Neuronal stem cell (in vitro differentiated cells): ENCODE data around the gene TRPM3.
"Not testable (repeated sequence)": the region's sequence is repeated elsewhere in the genome, so short reads cannot be mapped to it uniquely, and the experiment has no call there.

Source experiments
- DNase-seq: peaks from one replicate; pipeline ENCODE4 v3.0.0-alpha.2; 2013; ENCODE audit warnings: low spot score
- H2AFZ ChIP-seq: one replicate; pipeline ENCODE4 v1.6.1; 2013; ENCODE audit warnings: mild to moderate bottlenecking, low read length, inconsistent platforms
- H2AK5ac ChIP-seq: 2 replicates; pipeline ENCODE4 v1.6.1; 2013; ENCODE audit warnings: low read depth, mild to moderate bottlenecking, inconsistent platforms, low read length, moderate library complexity, mixed read lengths
- H2BK120ac ChIP-seq: 2 replicates; pipeline ENCODE4 v1.6.1; 2013; ENCODE audit warnings: low read depth, mild to moderate bottlenecking, inconsistent platforms, low read length, moderate library complexity, mixed read lengths
- H2BK12ac ChIP-seq: one replicate; pipeline ENCODE4 v1.6.1; 2013; ENCODE audit warnings: low read length, inconsistent platforms
- H2BK15ac ChIP-seq: 2 replicates; pipeline ENCODE4 v1.6.1; 2013; ENCODE audit warnings: mild to moderate bottlenecking, low read length, inconsistent platforms, mixed read lengths
- H2BK5ac ChIP-seq: one replicate; pipeline ENCODE4 v1.6.1; 2013; ENCODE audit warnings: inconsistent platforms, mild to moderate bottlenecking, low read length, moderate library complexity
- H3K14ac ChIP-seq: one replicate; pipeline ENCODE4 v1.6.1; 2013; ENCODE audit warnings: low read length, inconsistent platforms
- H3K18ac ChIP-seq: 2 replicates; pipeline ENCODE4 v1.6.1; 2013; ENCODE audit warnings: low read length, inconsistent platforms
- H3K23ac ChIP-seq: 2 replicates; pipeline ENCODE4 v1.6.1; 2013; ENCODE audit warnings: low read depth, mild to moderate bottlenecking, mixed read lengths, low read length, inconsistent platforms; ENCODE audit not compliant: poor library complexity
- H3K27ac ChIP-seq: replicated peaks from 3 replicates; pipeline ENCODE4 v1.5.1; 2013; ENCODE audit warnings: low read length, inconsistent platforms
- H3K27me3 ChIP-seq, 3 experiments: 2 replicates each; pipeline ENCODE4 v1.6.1; 2013; ENCODE audit warnings: low read length in 3 of 3, mild to moderate bottlenecking in 2 of 3, inconsistent platforms in 1 of 3, low read depth in 1 of 3, mixed read lengths in 1 of 3, moderate library complexity in 1 of 3; ENCODE audit not compliant: control insufficient read depth in 3 of 3, insufficient read depth in 3 of 3
- H3K36me3 ChIP-seq, 2 donors: replicated peaks in 1 of 2; 2 replicates each; pipeline ENCODE4 v1.6.1; 2013; ENCODE audit warnings: low read length in 2 of 2; ENCODE audit not compliant: control insufficient read depth in 2 of 2, insufficient read depth in 2 of 2
- H3K4ac ChIP-seq: 2 replicates; pipeline ENCODE4 v1.6.1; 2013; ENCODE audit warnings: inconsistent platforms, mild to moderate bottlenecking, low read length, moderate library complexity
- H3K4me1 ChIP-seq, 2 donors: 1 replicate in 1 of 2; 2 replicates in 1 of 2; pipeline ENCODE4 v1.6.1; 2013; ENCODE audit warnings: low read length in 2 of 2, low read depth in 1 of 2; ENCODE audit not compliant: control insufficient read depth in 2 of 2, insufficient read depth in 1 of 2
- H3K4me2 ChIP-seq: one replicate; pipeline ENCODE4 v1.6.1; 2013; ENCODE audit warnings: mild to moderate bottlenecking, low read length, inconsistent platforms; ENCODE audit not compliant: insufficient read depth, poor library complexity, severe bottlenecking
- H3K4me3 ChIP-seq, 2 donors: 2 replicates each; pipeline ENCODE4 v1.5.1; 2013; ENCODE audit warnings: low read length in 2 of 2, mild to moderate bottlenecking in 2 of 2, inconsistent platforms in 1 of 2, moderate library complexity in 1 of 2
- H3K79me1 ChIP-seq: one replicate; pipeline ENCODE4 v1.6.1; 2013; ENCODE audit warnings: low read depth, mild to moderate bottlenecking, inconsistent platforms, low read length, moderate library complexity
- H3K9ac ChIP-seq: one replicate; pipeline ENCODE4 v1.6.1; 2013; ENCODE audit warnings: mild to moderate bottlenecking, low read depth, low read length, inconsistent platforms; ENCODE audit not compliant: poor library complexity
- H3K9me3 ChIP-seq, 2 donors: replicated peaks in 1 of 2; 2 replicates each; pipeline versions ENCODE3 to v1.6.1; 2013; ENCODE audit warnings: low read length in 2 of 2, mild to moderate bottlenecking in 2 of 2, inconsistent platforms in 1 of 2, low read depth in 1 of 2, mixed read lengths in 1 of 2, moderate library complexity in 1 of 2; ENCODE audit not compliant: control insufficient read depth in 2 of 2, insufficient read depth in 1 of 2
- H4K8ac ChIP-seq: one replicate; pipeline ENCODE4 v1.6.1; 2013; ENCODE audit warnings: low read depth, mild to moderate bottlenecking, inconsistent platforms, low read length, moderate library complexity
- H4K91ac ChIP-seq: one replicate; pipeline ENCODE4 v1.6.1; 2013; ENCODE audit warnings: low read length, low read depth, mild to moderate bottlenecking, inconsistent platforms; ENCODE audit not compliant: poor library complexity
- WGBS, 2 donors: extraction: QIAGEN DNeasy Blood & Tissue Kit; methylation state at CpG; one replicate each; pipeline ENCODE4 v1.1.7; 2013; ENCODE audit warnings: missing lambda C conversion rate in 2 of 2, mixed read lengths in 1 of 2; ENCODE audit not compliant: insufficient read length in 2 of 2, insufficient replicate concordance in 1 of 2; ENCODE audit errors: extremely low coverage in 2 of 2; 5-methylcytosine and 5-hydroxymethylcytosine counted together

TRPM3 gene

GRCh38 chr9:70656281-70656680, 465.1 kb downstream of the TRPM3 start:
- H3K79me1 ChIP-seq: no peaks in the 10 kb centered on the region
- no peak overlapping the region for H3K4me2 ChIP-seq
- H2BK5ac ChIP-seq: no peak overlapping the region
- no peak overlapping the region for H2BK15ac ChIP-seq
- no peak overlapping the region for H3K27ac ChIP-seq
- peaks cover 8 to 32% of the 10 kb centered on the region in 2 donors for H3K9me3 ChIP-seq
- no peak overlapping the region for H3K4ac ChIP-seq
- H3K36me3 ChIP-seq: no peaks in the 10 kb centered on the region
- H4K8ac ChIP-seq: no peak overlapping the region
- DNase-seq: no peak
- H3K4me1 ChIP-seq: no peaks in the 10 kb centered on the region
- H3K9ac ChIP-seq: no peak overlapping the region
- H3K23ac ChIP-seq: no peak overlapping the region
- no peak overlapping the region for H3K4me3 ChIP-seq
- no peak overlapping the region for H2BK12ac ChIP-seq
- no peaks in the 10 kb centered on the region for H3K27me3 ChIP-seq
- H2AFZ ChIP-seq: no peak overlapping the region
- H2BK120ac ChIP-seq: no peak overlapping the region
- WGBS, 2 donors: no CpG with 5 or more reads among the region's 1 CpG
- no peak overlapping the region for H3K18ac ChIP-seq
- H4K91ac ChIP-seq: no peak overlapping the region
- H3K14ac ChIP-seq: no peak overlapping the region
- no peak overlapping the region for H2AK5ac ChIP-seq

GRCh38 chr9:70654144-70654543, 467.3 kb downstream of the TRPM3 start:
- no peak overlapping the region for H3K18ac ChIP-seq
- H3K4me3 ChIP-seq: no peak overlapping the region
- no peak overlapping the region for H2BK5ac ChIP-seq
- H4K8ac ChIP-seq: no peak overlapping the region
- H3K4me1 ChIP-seq: no peaks in the 10 kb centered on the region
- H3K79me1 ChIP-seq: no peaks in the 10 kb centered on the region
- H3K4me2 ChIP-seq: no peak overlapping the region
- H3K27ac ChIP-seq: no peak overlapping the region
- no peak overlapping the region for H2BK120ac ChIP-seq
- no peak overlapping the region for H2AK5ac ChIP-seq
- H2BK12ac ChIP-seq: no peak overlapping the region
- H3K36me3 ChIP-seq: no peaks in the 10 kb centered on the region
- H3K23ac ChIP-seq: no peak overlapping the region
- no peak overlapping the region for H3K14ac ChIP-seq
- H3K27me3 ChIP-seq: no peaks in the 10 kb centered on the region
- DNase-seq: no peak
- WGBS, 2 donors: no CpG with 5 or more reads among the region's 1 CpG
- no peak overlapping the region for H3K4ac ChIP-seq
- no peak overlapping the region for H2AFZ ChIP-seq
- H2BK15ac ChIP-seq: no peak overlapping the region
- no peak overlapping the region for H4K91ac ChIP-seq
- no peak overlapping the region for H3K9ac ChIP-seq
- peaks cover 5 to 37% of the 10 kb centered on the region in 2 donors for H3K9me3 ChIP-seq

GRCh38 chr9:70644627-70645026, 476.8 kb downstream of the TRPM3 start:
- H2AK5ac ChIP-seq, H2BK15ac ChIP-seq, DNase-seq, H2BK5ac ChIP-seq, H3K4ac ChIP-seq, H3K27ac ChIP-seq, H3K27me3 ChIP-seq, H4K91ac ChIP-seq, H3K4me1 ChIP-seq, H3K14ac ChIP-seq, H3K23ac ChIP-seq, H3K18ac ChIP-seq, H3K36me3 ChIP-seq, H2AFZ ChIP-seq, H2BK12ac ChIP-seq, H3K9ac ChIP-seq, H3K4me3 ChIP-seq, H3K4me2 ChIP-seq, H2BK120ac ChIP-seq, H4K8ac ChIP-seq, H3K79me1 ChIP-seq: not testable (repeated sequence)
- H3K9me3 ChIP-seq: peaks cover 0 to 11% of the 10 kb centered on the region in 2 donors

GRCh38 chr9:70642341-70642740, 479.1 kb downstream of the TRPM3 start:
- Histone ChIP-seq H2AK5ac (no peak overlapping the region), H3K18ac (no peak overlapping the region), H2AFZ (no peak overlapping the region), H3K4me3 (no peak overlapping the region), H3K79me1 (no peaks in the 10 kb centered on the region), H3K23ac (no peak overlapping the region), H2BK15ac (no peak overlapping the region), H3K36me3 (no peaks in the 10 kb centered on the region), H2BK5ac (no peak overlapping the region), H3K4ac (no peak overlapping the region), H3K9me3 (no peaks in the 10 kb centered on the region), H3K4me2 (no peak overlapping the region), H2BK120ac (no peak overlapping the region), H3K9ac (no peak overlapping the region), H2BK12ac (no peak overlapping the region), H4K8ac (no peak overlapping the region), H4K91ac (no peak overlapping the region), H3K27me3 (no peaks in the 10 kb centered on the region), H3K27ac (no peak overlapping the region), H3K4me1 (peaks cover 2 to 6% of the 10 kb centered on the region in 2 donors), H3K14ac (no peak overlapping the region)
- WGBS, 2 donors: no CpG with 5 or more reads among the region's 8 CpGs
- DNase-seq: no peak
